HCT116 (cell line): ENCODE data around the gene FGGY. TPM values are rescaled to one million over a fixed set of nuclear protein-coding genes. Genes with fewer than 3 reads are reported as not detected.

ENCODE experiments used
- ATAC-seq: fragments of 200-7000 bp; cut with Tn5 transposase; 2 replicates; pipeline ENCODE4 v1.9.1; 2020; ENCODE audit warnings: mild to moderate bottlenecking, moderate library complexity
- BruUV-seq: library from RNA; stranded (reverse); fragments of 400-500 nt; replicated peaks from 2 replicates; lab custom pipeline; 2021; lab: Mats Ljungman, UMichigan
- CTCF ChIA-PET: fragments of 300-600 bp; sonication (Branson Sonifier 250); formaldehyde crosslinking; loops from one replicate; lab custom pipeline; 2021; ENCODE audit warnings: antibody characterized with exemption; lab: Charles Lee
- POLR2A ChIA-PET: fragments of 300-600, 350-600 bp; sonication (Branson Sonifier 250); formaldehyde crosslinking; loops from one replicate; lab custom pipeline; 2021; ENCODE audit warnings: antibody characterized with exemption; lab: Charles Lee
- RAD21 ChIA-PET, 2 experiments: fragments of 300-600 bp; sonication (Branson Sonifier 250); formaldehyde crosslinking; loops; one replicate each; lab custom pipeline; 2023; ENCODE audit warnings: low total read pairs in 2 of 2; ENCODE audit not compliant: uncharacterized antibody in 2 of 2, unreplicated experiment in 2 of 2, low non-redundant PET in 1 of 2; lab: Charles Lee
- DNase-seq: peaks from one replicate; pipeline ENCODE4 v3.0.0-alpha.2; 2010; ENCODE audit warnings: low read depth, low spot score
- H2AFZ ChIP-seq: fragments of 200-600 bp; shearing (Covaris generic), sonication (generic); 2 replicates; pipeline ENCODE4 v1.6.1; 2017; ENCODE audit warnings: low read depth, mixed run types, mixed read lengths, antibody characterized with exemption, low read length; ENCODE audit not compliant: poor library complexity, severe bottlenecking
- H3K27ac ChIP-seq: 2 replicates; pipeline ENCODE4 v1.5.1; 2012; ENCODE audit warnings: low read depth, low read length
- H3K27me3 ChIP-seq: fragments of 200-600 bp; sonication (generic); 2 replicates; pipeline ENCODE4 v1.6.1; 2016; ENCODE audit warnings: mixed run types, low read length, mixed read lengths; ENCODE audit not compliant: insufficient read depth
- H3K36me3 ChIP-seq, 2 experiments: fragments of 200-500 bp in 1 of 2; fragments of 200-600 bp in 1 of 2; sonication (Bioruptor generic) in 1 of 2; sonication (generic) in 1 of 2; 2 replicates each; pipeline versions ENCODE4 v1.5.1 to v1.6.1; 2014 to 2016; ENCODE audit warnings: low read length in 2 of 2, inconsistent platforms in 1 of 2, mixed read lengths in 1 of 2, mixed run types in 1 of 2; ENCODE audit not compliant: insufficient read depth in 2 of 2, control insufficient read depth in 1 of 2
- H3K4me1 ChIP-seq, 2 experiments: fragments of 200-600 bp in 1 of 2; sonication (generic) in 1 of 2; 2 replicates each; pipeline versions ENCODE4 v1.5.1 to v1.6.1; 2012 to 2017; ENCODE audit warnings: low read length in 2 of 2, inconsistent platforms in 1 of 2, mild to moderate bottlenecking in 1 of 2, mixed read lengths in 1 of 2, mixed run types in 1 of 2, moderate library complexity in 1 of 2; ENCODE audit not compliant: insufficient read depth in 2 of 2, control insufficient read depth in 1 of 2
- H3K4me2 ChIP-seq: fragments of 200-600 bp; sonication (generic); 2 replicates; pipeline ENCODE4 v1.6.1; 2017; ENCODE audit warnings: mixed run types, low read length, mixed read lengths
- H3K4me3 ChIP-seq, 2 experiments: fragments of 200-600 bp in 1 of 2; sonication (generic) in 1 of 2; replicated peaks in 1 of 2; 2 replicates each; pipeline ENCODE4 v1.5.1; 2011 to 2016; ENCODE audit warnings: low read length in 2 of 2, control low read depth in 1 of 2, low read depth in 1 of 2, mild to moderate bottlenecking in 1 of 2, mixed read lengths in 1 of 2, mixed run types in 1 of 2
- H3K79me2 ChIP-seq: fragments of 200-600 bp; sonication (generic); 2 replicates; pipeline ENCODE4 v1.6.1; 2017; ENCODE audit warnings: mild to moderate bottlenecking, mixed run types, low read length, moderate library complexity, mixed read lengths; ENCODE audit not compliant: insufficient read depth
- H3K9ac ChIP-seq: fragments of 200-600 bp; sonication (generic); 2 replicates; pipeline ENCODE4 v1.6.1; 2016; ENCODE audit warnings: low read length, mixed read lengths
- H3K9me2 ChIP-seq: fragments of 200-600 bp; sonication (generic), shearing (Covaris generic); 2 replicates; pipeline ENCODE4 v1.6.1; 2017; ENCODE audit warnings: mixed run types, mild to moderate bottlenecking, moderate library complexity; ENCODE audit not compliant: insufficient read depth
- H3K9me3 ChIP-seq, 2 experiments: fragments of 200-500 bp in 1 of 2; fragments of 200-600 bp in 1 of 2; sonication (Bioruptor generic) in 1 of 2; sonication (generic) in 1 of 2; 2 replicates each; pipeline ENCODE4 v1.6.1; 2014 to 2017; ENCODE audit warnings: low read length in 2 of 2, mixed read lengths in 2 of 2, inconsistent platforms in 1 of 2, low read depth in 1 of 2, mild to moderate bottlenecking in 1 of 2, mixed run types in 1 of 2, moderate library complexity in 1 of 2; ENCODE audit not compliant: control insufficient read depth in 1 of 2, insufficient read depth in 1 of 2
- H4K20me1 ChIP-seq: fragments of 200-600 bp; sonication (generic), shearing (Covaris generic); 2 replicates; pipeline ENCODE4 v1.6.1; 2017; ENCODE audit warnings: mixed run types, mild to moderate bottlenecking, moderate library complexity; ENCODE audit not compliant: insufficient read depth
- ATF3 ChIP-seq: IDR thresholded peaks from 2 replicates; pipeline ENCODE4 v1.6.1; 2012
- CBX3 ChIP-seq: IDR thresholded peaks from 2 replicates; pipeline ENCODE4 v1.6.1; 2012; ENCODE audit warnings: low read depth
- EZH2 ChIP-seq: fragments of 200-600 bp; sonication (generic); IDR thresholded peaks from 2 replicates; pipeline ENCODE4 v1.6.1; 2017; ENCODE audit warnings: antibody characterized with exemption, mixed run types
- EZH2phosphoT487 ChIP-seq: fragments of 200-600 bp; IDR thresholded peaks from 2 replicates; pipeline ENCODE4 v1.6.1; 2018; ENCODE audit warnings: antibody characterized with exemption, borderline replicate concordance
- POLR2AphosphoS5 ChIP-seq: IDR thresholded peaks from 2 replicates; pipeline ENCODE4 v1.6.1; 2011; ENCODE audit warnings: mild to moderate bottlenecking, low read depth, low read length, moderate library complexity
- RAD21 ChIP-seq: IDR thresholded peaks from 2 replicates; pipeline ENCODE4 v1.6.1; 2012; ENCODE audit warnings: low read depth, mild to moderate bottlenecking
- REST ChIP-seq: IDR thresholded peaks from 2 replicates; pipeline ENCODE4 v1.6.1; 2012; ENCODE audit warnings: low read depth
- SP1 ChIP-seq: IDR thresholded peaks from 2 replicates; pipeline ENCODE4 v1.6.1; 2012; ENCODE audit warnings: low read depth
- SRF ChIP-seq: IDR thresholded peaks from 2 replicates; pipeline ENCODE4 v1.6.1; 2012; ENCODE audit warnings: low read depth
- TCF7L2 ChIP-seq: IDR thresholded peaks from 2 replicates; pipeline ENCODE4 v1.7.0; 2011; ENCODE audit warnings: borderline replicate concordance, inconsistent platforms; ENCODE audit not compliant: insufficient read depth, insufficient read length; ENCODE audit errors: extremely low read depth
- YY1 ChIP-seq: IDR thresholded peaks from 2 replicates; pipeline ENCODE4 v1.6.1; 2011; ENCODE audit warnings: low read length, low read depth, moderate library complexity, mild to moderate bottlenecking; ENCODE audit not compliant: insufficient replicate concordance; ENCODE audit errors: extremely low read depth
- ZFX ChIP-seq: fragments of 450-650 bp; IDR thresholded peaks from 2 replicates; pipeline ENCODE4 v1.6.1; 2017
- intact Hi-C: fragments of 100-400 bp; cut with micrococcal nuclease; formaldehyde crosslinking; loops from 2 replicates; pipeline ENCODE4 v1.10.0; 2022
- total RNA-seq: library from RNA; stranded (reverse); gene quantifications from one replicate; pipeline ENCODE4 v1.2.1, GENCODE V29; 2021; ENCODE audit not compliant: unreplicated experiment
- TF ChIP-seq, protein P1 (sequence below): IDR thresholded peaks from 2 replicates; pipeline ENCODE4 v1.6.1; 2011; ENCODE audit warnings: mild to moderate bottlenecking, low read length, moderate library complexity; ENCODE audit not compliant: insufficient replicate concordance; ENCODE audit errors: extremely low read depth

FGGY gene
- total RNA-seq, 1 experiment from 2014 or later = 10.6 TPM

- ChIA-PET POLR2A (no interaction called here), CTCF (no interaction called here)
- DNase-seq (no peak), ATAC-seq (peak; percentile 18; the same call in 1 of the 2 replicates)
- no peaks in the 10 kb centered on the region for H3K36me3 ChIP-seq
- no peaks in the 10 kb centered on the region for H3K9me3 ChIP-seq
- H4K20me1 ChIP-seq = no peaks in the 10 kb centered on the region
- H3K4me1 ChIP-seq = peaks cover 3 to 16% of the 10 kb centered on the region in 2 experiments; a peak in 2 of 4 replicates
- BruUV-seq = no TSS peak
- no peak overlapping the region for H2AFZ ChIP-seq
- H3K4me3 ChIP-seq = no peak overlapping the region
- intact Hi-C loops = no loop called here
- H3K9ac ChIP-seq = no peak overlapping the region
- H3K27ac ChIP-seq = no peak overlapping the region
- no peak overlapping the region for H3K4me2 ChIP-seq
- no peaks in the 10 kb centered on the region for H3K27me3 ChIP-seq
- H3K9me2 ChIP-seq = 0 out of 2 replicates have a peak, but pooled peaks cover 5% of the 10 kb centered on the region
- no peak for TF ChIP-seq EZH2
- TF ChIP-seq POLR2AphosphoS5 = no peak
- no peak for TF ChIP-seq REST
- TF ChIP-seq YY1 = no peak
- TF ChIP-seq ATF3 = no peak
- no peak for TF ChIP-seq EZH2phosphoT487
- no peak for TF ChIP-seq SRF
- TF ChIP-seq ZFX = no peak
- no peak for TF ChIP-seq TCF7L2
- TF ChIP-seq, protein P1, sequence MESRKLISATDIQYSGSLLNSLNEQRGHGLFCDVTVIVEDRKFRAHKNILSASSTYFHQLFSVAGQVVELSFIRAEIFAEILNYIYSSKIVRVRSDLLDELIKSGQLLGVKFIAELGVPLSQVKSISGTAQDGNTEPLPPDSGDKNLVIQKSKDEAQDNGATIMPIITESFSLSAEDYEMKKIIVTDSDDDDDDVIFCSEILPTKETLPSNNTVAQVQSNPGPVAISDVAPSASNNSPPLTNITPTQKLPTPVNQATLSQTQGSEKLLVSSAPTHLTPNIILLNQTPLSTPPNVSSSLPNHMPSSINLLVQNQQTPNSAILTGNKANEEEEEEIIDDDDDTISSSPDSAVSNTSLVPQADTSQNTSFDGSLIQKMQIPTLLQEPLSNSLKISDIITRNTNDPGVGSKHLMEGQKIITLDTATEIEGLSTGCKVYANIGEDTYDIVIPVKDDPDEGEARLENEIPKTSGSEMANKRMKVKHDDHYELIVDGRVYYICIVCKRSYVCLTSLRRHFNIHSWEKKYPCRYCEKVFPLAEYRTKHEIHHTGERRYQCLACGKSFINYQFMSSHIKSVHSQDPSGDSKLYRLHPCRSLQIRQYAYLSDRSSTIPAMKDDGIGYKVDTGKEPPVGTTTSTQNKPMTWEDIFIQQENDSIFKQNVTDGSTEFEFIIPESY = no peak
- no peak for TF ChIP-seq SP1
- TF ChIP-seq RAD21 = no peak
- no peak for TF ChIP-seq CBX3
- TF ChIP-seq, all 23 proteins: peak for 0
- no peaks in the 10 kb centered on the region for H3K79me2 ChIP-seq
- RAD21 ChIA-PET = no interaction called here
Measured at GRCh38 chr1:59556398-59556797, 259.5 kb downstream of the FGGY start.
